Osteoblast (primary cell): ENCODE data around the gene SYT6. TPM values are rescaled to one million over a fixed set of nuclear protein-coding genes. Genes with fewer than 3 reads are reported as not detected.

Source experiments
- DNase-seq: peaks from one replicate; pipeline ENCODE4 v3.0.0; 2011; ENCODE audit warnings: low spot score, mixed read lengths; ENCODE audit not compliant: insufficient read length; ENCODE audit errors: missing footprints
- H2AFZ ChIP-seq: 2 replicates; pipeline ENCODE4 v1.6.0; 2011; ENCODE audit warnings: mild to moderate bottlenecking, low read length
- H3K27ac ChIP-seq: 2 replicates; pipeline ENCODE4 v1.5.1; 2011; ENCODE audit warnings: mild to moderate bottlenecking, low read depth, low read length, moderate library complexity
- H3K27me3 ChIP-seq: 2 replicates; pipeline ENCODE4 v1.6.0; 2012; ENCODE audit warnings: mild to moderate bottlenecking, control low read depth, inconsistent platforms, low read length, moderate library complexity; ENCODE audit not compliant: insufficient read depth
- H3K36me3 ChIP-seq: 2 replicates; pipeline ENCODE4 v1.5.1; 2011; ENCODE audit warnings: mild to moderate bottlenecking, low read length, control low read depth, moderate library complexity; ENCODE audit not compliant: insufficient read depth
- H3K4me1 ChIP-seq: 2 replicates; pipeline ENCODE4 v1.5.1; 2011; ENCODE audit warnings: mild to moderate bottlenecking, low read length, control low read depth, moderate library complexity; ENCODE audit not compliant: insufficient read depth
- H3K4me2 ChIP-seq: 2 replicates; pipeline ENCODE4 v1.6.0; 2011; ENCODE audit warnings: mild to moderate bottlenecking, low read length; ENCODE audit not compliant: insufficient read depth
- H3K4me3 ChIP-seq: fragments of 200-600 bp; sonication (generic); 3 replicates; pipeline ENCODE4 v1.5.1; 2012; ENCODE audit warnings: mild to moderate bottlenecking, low read length, inconsistent platforms; ENCODE audit not compliant: insufficient read depth
- H3K79me2 ChIP-seq: 2 replicates; pipeline ENCODE4 v1.6.0; 2012; ENCODE audit warnings: mild to moderate bottlenecking, low read length, control low read depth, inconsistent platforms; ENCODE audit not compliant: insufficient read depth
- H3K9me3 ChIP-seq: 2 replicates; pipeline ENCODE4 v1.5.1; 2011; ENCODE audit warnings: low read depth, low read length, control low read depth
- H4K20me1 ChIP-seq: 2 replicates; pipeline ENCODE4 v1.6.0; 2012; ENCODE audit warnings: mild to moderate bottlenecking, low read length, control low read depth; ENCODE audit not compliant: insufficient read depth
- CTCF ChIP-seq: IDR thresholded peaks from 2 replicates; pipeline ENCODE4 v1.5.1; 2011; ENCODE audit warnings: mild to moderate bottlenecking, low read depth, low read length, moderate library complexity; ENCODE audit errors: extremely low read depth
- total RNA-seq: library from RNA; depleted of rRNA; stranded (reverse); fragments of >200 nt; gene quantifications from 2 replicates; pipeline ENCODE4 v1.2.3, GENCODE V29; 2012

SYT6 gene
- total RNA-seq, 1 donor: 0.36 TPM

- no peaks in the 10 kb centered on the region for H3K4me1 ChIP-seq
- peaks cover 5% of the 10 kb centered on the region for H3K27me3 ChIP-seq
- DNase-seq: no peak
- no peaks in the 10 kb centered on the region for H3K9me3 ChIP-seq
- no peak for TF ChIP-seq CTCF
- H2AFZ ChIP-seq: no peak overlapping the region
- H3K4me3 ChIP-seq: no peak overlapping the region
- H4K20me1 ChIP-seq: no peaks in the 10 kb centered on the region
- H3K27ac ChIP-seq: no peak overlapping the region
- H3K79me2 ChIP-seq: no peaks in the 10 kb centered on the region
- H3K36me3 ChIP-seq: no peaks in the 10 kb centered on the region
- no peak overlapping the region for H3K4me2 ChIP-seq
Observed at GRCh38 chr1:114114185-114115094, 39.2 kb downstream of the SYT6 start.

- H3K4me3 ChIP-seq: no peak overlapping the region
- no peak overlapping the region for H2AFZ ChIP-seq
- no peaks in the 10 kb centered on the region for H3K4me1 ChIP-seq
- no peak overlapping the region for H3K4me2 ChIP-seq
- H3K27ac ChIP-seq: no peak overlapping the region
- DNase-seq: no peak
- H4K20me1 ChIP-seq: no peaks in the 10 kb centered on the region
- H3K27me3 ChIP-seq: peaks cover 3% of the 10 kb centered on the region
- TF ChIP-seq CTCF: no peak
- H3K9me3 ChIP-seq: no peaks in the 10 kb centered on the region
- no peaks in the 10 kb centered on the region for H3K79me2 ChIP-seq
- H3K36me3 ChIP-seq: no peaks in the 10 kb centered on the region
Observed at GRCh38 chr1:114113411-114114184, 40.1 kb downstream of the SYT6 start.

GRCh38 chr1:114112775-114113174, 40.9 kb downstream of the SYT6 start:
- no peak for DNase-seq
- Histone ChIP-seq H3K79me2 (no peaks in the 10 kb centered on the region), H2AFZ (no peak overlapping the region), H3K4me3 (no peak overlapping the region), H4K20me1 (no peaks in the 10 kb centered on the region), H3K27me3 (peaks cover 3% of the 10 kb centered on the region), H3K36me3 (no peaks in the 10 kb centered on the region), H3K27ac (no peak overlapping the region), H3K4me1 (no peaks in the 10 kb centered on the region), H3K4me2 (no peak overlapping the region), H3K9me3 (no peaks in the 10 kb centered on the region)
- no peak for TF ChIP-seq CTCF
